IPS-15b (cell line): ENCODE results near the gene GPR18.
"Not testable (repeated sequence)": the region's sequence is repeated elsewhere in the genome, so short reads cannot be mapped to it uniquely, and the experiment has no call there.

Source experiments
- H3K27me3 ChIP-seq: one replicate; pipeline ENCODE4 v1.6.1; 2013; ENCODE audit warnings: low read length; ENCODE audit not compliant: control insufficient read depth, insufficient read depth
- H3K36me3 ChIP-seq: one replicate; pipeline ENCODE4 v1.6.1; 2013; ENCODE audit warnings: low read length; ENCODE audit not compliant: control insufficient read depth, insufficient read depth
- H3K4me1 ChIP-seq: one replicate; pipeline ENCODE4 v1.6.1; 2013; ENCODE audit warnings: mild to moderate bottlenecking, low read length; ENCODE audit not compliant: control insufficient read depth, insufficient read depth
- H3K4me3 ChIP-seq: one replicate; pipeline ENCODE4 v1.5.1; 2013; ENCODE audit warnings: low read depth, low read length
- H3K9ac ChIP-seq: one replicate; pipeline ENCODE4 v1.6.1; 2013; ENCODE audit warnings: low read depth, mild to moderate bottlenecking, low read length
- H3K9me3 ChIP-seq: one replicate; pipeline ENCODE4 v1.6.1; 2013; ENCODE audit warnings: mild to moderate bottlenecking, low read length; ENCODE audit not compliant: control insufficient read depth, insufficient read depth

GPR18 gene

DNA sequence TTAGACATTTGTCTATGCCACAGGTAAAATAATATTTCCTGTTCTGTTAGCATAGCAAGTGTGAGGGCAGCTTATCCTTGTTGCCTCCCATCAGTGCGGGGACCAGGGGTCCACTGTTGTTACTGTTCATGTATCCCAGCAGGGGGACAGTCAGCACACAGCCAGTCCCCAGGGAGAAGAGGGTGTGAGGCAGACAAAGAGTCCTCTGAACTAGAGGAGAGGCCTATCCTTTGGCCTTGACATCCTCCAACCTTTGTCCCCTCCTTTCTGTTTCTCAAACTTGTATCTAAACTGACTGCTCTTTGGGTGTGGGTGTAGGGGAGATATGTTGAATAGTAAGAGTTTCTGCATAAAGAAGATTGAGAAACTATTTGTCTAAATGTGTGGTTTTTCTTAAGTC, 2.9 kb upstream of the GPR18 start:
- H3K4me3 ChIP-seq = no peak overlapping the region
- no peaks in the 10 kb centered on the region for H3K4me1 ChIP-seq
- no peak overlapping the region for H3K9ac ChIP-seq
- no peaks in the 10 kb centered on the region for H3K9me3 ChIP-seq
- no peaks in the 10 kb centered on the region for H3K36me3 ChIP-seq
- no peaks in the 10 kb centered on the region for H3K27me3 ChIP-seq

DNA sequence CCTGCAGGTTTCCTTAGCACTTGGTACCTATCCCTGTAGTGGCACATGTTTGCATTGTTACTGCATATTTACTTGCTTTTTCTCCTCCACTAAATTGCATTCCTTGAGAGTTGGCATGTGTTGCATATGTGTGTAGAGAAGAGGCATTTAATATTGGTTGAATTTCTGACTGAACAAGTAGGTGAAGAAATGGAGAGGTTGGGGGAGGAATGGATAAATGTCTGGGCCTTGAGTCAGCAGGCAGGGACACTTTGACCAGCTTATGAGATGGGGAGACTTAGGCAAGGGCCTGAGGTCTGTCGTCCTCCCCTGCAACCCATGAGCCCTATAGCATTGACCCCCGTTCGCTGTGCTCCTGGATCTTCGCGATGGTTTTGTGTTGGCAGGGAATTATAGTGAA, 2.0 kb upstream of the GPR18 start:
- Histone ChIP-seq H3K9ac (no peak overlapping the region), H3K27me3 (no peaks in the 10 kb centered on the region), H3K9me3 (no peaks in the 10 kb centered on the region), H3K36me3 (no peaks in the 10 kb centered on the region), H3K4me3 (no peak overlapping the region), H3K4me1 (no peaks in the 10 kb centered on the region)

GRCh38 chr13:99258946-99259345, 767 bp upstream of the GPR18 start:
- Histone ChIP-seq H3K36me3 (no peaks in the 10 kb centered on the region), H3K9me3 (no peaks in the 10 kb centered on the region), H3K9ac (no peak overlapping the region), H3K4me1 (no peaks in the 10 kb centered on the region), H3K27me3 (no peaks in the 10 kb centered on the region), H3K4me3 (no peak overlapping the region)

- H3K27me3 ChIP-seq = no peaks in the 10 kb centered on the region
- H3K4me3 ChIP-seq = no peak overlapping the region
- no peaks in the 10 kb centered on the region for H3K36me3 ChIP-seq
- H3K4me1 ChIP-seq = no peaks in the 10 kb centered on the region
- H3K9ac ChIP-seq = no peak overlapping the region
- no peaks in the 10 kb centered on the region for H3K9me3 ChIP-seq
Measured at GRCh38 chr13:99257291-99257690, 888 bp downstream of the GPR18 start.

- Histone ChIP-seq H3K9me3 (no peaks in the 10 kb centered on the region), H3K4me1 (no peaks in the 10 kb centered on the region), H3K27me3 (no peaks in the 10 kb centered on the region), H3K4me3 (no peak overlapping the region), H3K36me3 (no peaks in the 10 kb centered on the region), H3K9ac (no peak overlapping the region)
Measured at GRCh38 chr13:99256709-99257108, 1.5 kb downstream of the GPR18 start.

DNA sequence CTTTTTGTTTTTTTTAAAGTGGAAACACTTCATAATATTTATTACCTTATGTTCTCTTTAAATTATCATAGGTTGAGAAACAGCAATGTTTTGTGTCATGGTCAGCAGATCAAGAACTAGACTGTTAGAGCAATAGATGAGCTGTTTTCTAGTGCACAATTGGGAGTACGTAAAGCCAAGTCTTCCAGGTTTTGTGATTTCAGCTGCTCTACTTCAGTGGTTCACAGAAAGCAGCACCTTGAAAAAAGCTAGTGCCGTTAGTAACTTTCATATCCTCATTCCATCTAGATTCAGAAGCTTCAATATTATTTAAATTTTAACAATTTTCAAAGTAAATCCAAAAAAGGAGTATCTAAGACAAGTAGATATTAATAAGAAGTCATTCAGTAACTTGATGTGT, 1.9 kb downstream of the GPR18 start:
- H3K4me1 ChIP-seq = no peaks in the 10 kb centered on the region
- H3K36me3 ChIP-seq = no peaks in the 10 kb centered on the region
- no peak overlapping the region for H3K4me3 ChIP-seq
- no peaks in the 10 kb centered on the region for H3K9me3 ChIP-seq
- H3K27me3 ChIP-seq = no peaks in the 10 kb centered on the region
- no peak overlapping the region for H3K9ac ChIP-seq

- Histone ChIP-seq H3K9me3 (no peaks in the 10 kb centered on the region), H3K9ac (no peak overlapping the region), H3K27me3 (no peaks in the 10 kb centered on the region), H3K36me3 (no peaks in the 10 kb centered on the region), H3K4me3 (no peak overlapping the region), H3K4me1 (no peaks in the 10 kb centered on the region)
Measured at GRCh38 chr13:99255271-99255670, 2.9 kb downstream of the GPR18 start.

DNA sequence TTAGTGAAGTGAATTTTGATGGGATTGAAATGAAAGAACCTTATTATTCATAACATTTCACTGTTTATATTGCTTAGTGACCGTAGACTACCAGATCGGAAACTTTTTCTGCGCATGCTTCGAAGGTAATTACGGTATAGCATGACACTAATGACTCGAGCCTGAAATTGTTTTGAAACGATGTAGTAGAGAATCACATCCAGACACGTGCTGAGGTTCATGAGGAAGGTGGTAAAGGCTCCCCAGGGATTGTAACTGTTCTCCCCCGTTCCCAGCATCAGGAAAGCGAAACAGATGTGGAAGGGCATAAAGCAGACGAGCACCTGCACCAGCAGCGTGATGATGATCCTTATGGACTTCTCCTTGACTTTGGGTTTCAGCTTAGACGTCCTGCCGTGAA, 3.3 kb downstream of the GPR18 start:
- Histone ChIP-seq H3K27me3 (no peaks in the 10 kb centered on the region), H3K9me3 (no peaks in the 10 kb centered on the region), H3K9ac (no peak overlapping the region), H3K4me1 (no peaks in the 10 kb centered on the region), H3K4me3 (no peak overlapping the region), H3K36me3 (no peaks in the 10 kb centered on the region)

GRCh38 chr13:99251921-99252320, 6.3 kb downstream of the GPR18 start:
- H3K36me3 ChIP-seq = no peaks in the 10 kb centered on the region
- H3K4me1 ChIP-seq = no peaks in the 10 kb centered on the region

DNA sequence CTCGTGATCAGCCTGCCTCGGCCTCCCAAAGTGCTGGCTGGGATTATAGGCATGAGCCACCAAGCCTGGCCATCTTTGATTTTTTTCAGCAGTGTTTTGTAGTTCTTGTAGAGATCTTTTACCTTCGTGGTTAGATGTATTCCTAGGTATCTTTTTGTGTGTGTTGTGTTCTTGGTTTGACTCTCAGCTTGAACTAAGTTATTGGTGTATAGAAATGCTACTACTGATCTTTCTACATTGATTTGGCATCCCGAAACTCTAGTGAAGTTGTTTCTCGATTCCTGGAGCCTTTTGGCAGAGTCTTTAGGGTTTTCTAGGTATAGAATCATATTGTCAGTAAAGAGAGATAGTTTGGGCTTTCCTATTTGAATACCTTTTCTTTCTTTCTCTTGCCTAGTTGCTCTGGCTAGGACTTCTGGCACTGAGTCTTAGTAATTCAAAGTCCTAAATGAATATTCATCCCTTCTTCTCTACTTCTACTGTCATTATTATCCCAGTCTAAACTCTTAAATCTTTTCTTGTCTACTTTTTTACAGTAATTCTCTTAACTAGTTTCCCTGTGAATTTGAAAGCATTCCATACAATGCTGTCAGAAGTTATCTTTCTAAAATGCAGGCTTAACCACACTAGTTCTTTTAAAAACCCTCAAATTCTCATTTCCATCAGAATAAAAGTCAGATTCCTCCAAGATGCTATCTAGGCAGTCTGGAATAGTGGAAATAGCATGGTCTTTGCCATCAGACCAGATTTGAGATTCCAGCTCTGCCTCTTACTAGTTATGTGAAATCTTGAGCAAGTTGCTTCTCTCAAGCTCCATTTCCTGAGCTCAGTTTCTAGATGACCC, 7.0 kb downstream of the GPR18 start:
- H3K4me3 ChIP-seq = no peak overlapping the region
- no peaks in the 10 kb centered on the region for H3K9me3 ChIP-seq
- H3K27me3 ChIP-seq = no peaks in the 10 kb centered on the region
- no peak overlapping the region for H3K9ac ChIP-seq
- H3K36me3 ChIP-seq = no peaks in the 10 kb centered on the region
- H3K4me1 ChIP-seq = no peaks in the 10 kb centered on the region

More at GRCh38 chr13:99251921-99252320, 6.3 kb downstream of the GPR18 start:
- Histone ChIP-seq H3K9me3 (no peaks in the 10 kb centered on the region), H3K9ac (no peak overlapping the region), H3K4me3 (no peak overlapping the region), H3K27me3 (no peaks in the 10 kb centered on the region)

DNA sequence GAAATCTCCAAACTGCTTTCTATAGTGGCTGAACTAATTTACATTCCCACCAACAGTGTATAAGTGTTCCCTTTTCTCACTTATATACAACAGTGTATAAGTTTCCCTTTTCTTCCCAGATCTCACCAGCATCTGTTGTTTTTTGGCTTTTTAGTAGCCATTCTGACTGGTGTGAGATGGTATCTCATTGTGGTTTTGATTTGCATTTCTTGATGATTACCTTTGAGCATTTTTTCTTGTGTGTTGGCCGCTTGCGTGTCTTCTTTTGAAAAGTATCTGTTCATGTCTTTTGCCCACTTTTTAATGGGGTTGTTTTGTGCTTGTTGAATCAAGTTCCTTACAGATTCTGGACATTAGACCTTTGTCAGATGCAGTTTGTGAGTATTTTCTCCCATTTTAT, 8.6 kb downstream of the GPR18 start:
- not testable (repeated sequence) for H3K27me3 ChIP-seq, H3K36me3 ChIP-seq, H3K4me3 ChIP-seq

GRCh38 chr13:99249178-99249577, 9.0 kb downstream of the GPR18 start:
- H3K9me3 ChIP-seq, H3K36me3 ChIP-seq, H3K4me3 ChIP-seq, H3K9ac ChIP-seq, H3K27me3 ChIP-seq, H3K4me1 ChIP-seq: not testable (repeated sequence)

More for the DNA sequence above, 8.6 kb downstream of the GPR18 start:
- H3K9me3 ChIP-seq, H3K4me1 ChIP-seq, H3K9ac ChIP-seq: not testable (repeated sequence)
